K562 (cell line): ENCODE data around the gene MAD1L1. TPM values are rescaled to one million over a fixed set of nuclear protein-coding genes. Genes with fewer than 3 reads are reported as not detected.

Experiments used
- ATAC-seq: fragments of 200-7000 bp; cut with Tn5 transposase; 3 replicates; pipeline ENCODE4 v1.9.1; 2020; ENCODE audit warnings: moderate library complexity
- BruUV-seq: library from RNA; stranded (reverse); fragments of 400-500 nt; replicated peaks from 2 replicates; lab custom pipeline; 2021; lab: Mats Ljungman, UMichigan
- CTCF ChIA-PET: fragments of 300-600 bp; formaldehyde crosslinking; extraction: SDS; loops from one replicate; lab custom pipeline; 2021; ENCODE audit warnings: low intra/inter-chr PET ratio; lab: Yijun Ruan, JAX
- POLR2A ChIA-PET: fragments of 300-600, 350-650 bp; sonication (Branson Sonifier 250); formaldehyde crosslinking; extraction: SDS; loops from one replicate; lab custom pipeline; 2021; ENCODE audit warnings: antibody characterized with exemption, inconsistent platforms; lab: Yijun Ruan, JAX
- DNase-seq, 4 experiments: peaks; one replicate each; pipeline versions ENCODE4 v3.0.0 to v3.0.0-alpha.2; 2011 to 2018; ENCODE audit warnings: low spot score in 3 of 4, mixed read lengths in 3 of 4; ENCODE audit errors: extremely low read depth in 1 of 4
- FAIRE-seq: peaks from 2 replicates; lab custom pipeline; 2011; peaks lifted over from hg19 to GRCh38; lab: Jason Lieb, UNC
- H2AFZ ChIP-seq: 2 replicates; pipeline ENCODE4 v1.6.0; 2011; ENCODE audit warnings: low read depth, low read length, control low read depth, inconsistent platforms
- H3K27ac ChIP-seq: fragments of 200-600 bp; 3 replicates; pipeline ENCODE4 v1.8.0; 2011; ENCODE audit warnings: low read depth, mild to moderate bottlenecking, control low read depth, inconsistent platforms, low read length, moderate library complexity, mixed read lengths; ENCODE audit errors: extremely low read depth
- H3K27me3 ChIP-seq, 2 experiments: fragments of 300-600 bp in 1 of 2; 2 replicates in 1 of 2; 3 replicates in 1 of 2; pipeline versions ENCODE4 v1.6.0 to v1.8.0; 2011; ENCODE audit warnings: inconsistent platforms in 2 of 2, low read length in 2 of 2, mild to moderate bottlenecking in 1 of 2, mixed read lengths in 1 of 2, moderate library complexity in 1 of 2; ENCODE audit not compliant: control insufficient read depth in 2 of 2, insufficient read depth in 2 of 2
- H3K36me3 ChIP-seq: fragments of 300-600 bp; 3 replicates; pipeline ENCODE4 v1.8.0; 2011; ENCODE audit warnings: mild to moderate bottlenecking, low read length, inconsistent platforms; ENCODE audit not compliant: control insufficient read depth, insufficient read depth
- H3K4me1 ChIP-seq, 2 experiments: fragments of 200-600 bp in 1 of 2; replicated peaks in 1 of 2; 2 replicates in 1 of 2; 3 replicates in 1 of 2; pipeline versions ENCODE4 v1.5.1 to v1.8.0; 2011; ENCODE audit warnings: inconsistent platforms in 2 of 2, low read length in 2 of 2, mild to moderate bottlenecking in 1 of 2, mixed read lengths in 1 of 2, moderate library complexity in 1 of 2; ENCODE audit not compliant: control insufficient read depth in 2 of 2, insufficient read depth in 2 of 2
- H3K4me2 ChIP-seq: 2 replicates; pipeline ENCODE4 v1.6.1; 2011; ENCODE audit warnings: low read length, control low read depth, inconsistent platforms, mixed read lengths; ENCODE audit not compliant: insufficient read depth
- H3K4me3 ChIP-seq: fragments of 200-600 bp; sonication (generic), shearing (Covaris generic); 2 replicates; pipeline ENCODE4 v1.5.1; 2016; ENCODE audit warnings: control low read depth, inconsistent platforms
- H3K79me2 ChIP-seq: fragments of 200-600 bp; 3 replicates; pipeline ENCODE4 v1.8.0; 2011; ENCODE audit warnings: low read length, inconsistent platforms; ENCODE audit not compliant: control insufficient read depth, insufficient read depth
- H3K9ac ChIP-seq, 2 experiments: 2 replicates each; pipeline versions ENCODE4 v1.6.0 to v1.6.1; 2011; ENCODE audit warnings: low read depth in 2 of 2, low read length in 2 of 2, control low read depth in 1 of 2, inconsistent platforms in 1 of 2, mild to moderate bottlenecking in 1 of 2, mixed read lengths in 1 of 2; ENCODE audit not compliant: insufficient read depth in 1 of 2
- H3K9me1 ChIP-seq: one replicate; pipeline ENCODE4 v1.6.0; 2011; ENCODE audit warnings: inconsistent platforms, mild to moderate bottlenecking, low read length, moderate library complexity; ENCODE audit not compliant: control insufficient read depth, insufficient read depth
- H3K9me3 ChIP-seq: replicated peaks from 2 replicates; pipeline ENCODE4 v1.5.1; 2011; ENCODE audit warnings: low read depth, low read length, inconsistent platforms; ENCODE audit not compliant: control insufficient read depth, insufficient read depth
- H4K20me1 ChIP-seq: replicated peaks from 2 replicates; pipeline ENCODE4 v1.6.1; 2011; ENCODE audit warnings: low read length, inconsistent platforms, mixed read lengths; ENCODE audit not compliant: control insufficient read depth, insufficient read depth
- ARID3A ChIP-seq: IDR thresholded peaks from 2 replicates; pipeline ENCODE4 v1.6.1; 2012; ENCODE audit warnings: low read depth, low read length, improper control_type of control experiment, borderline replicate concordance
- EP400 ChIP-seq: fragments of 450-650 bp; IDR thresholded peaks from 2 replicates; pipeline ENCODE4 v1.6.1; 2017; ENCODE audit warnings: antibody characterized with exemption, mild to moderate bottlenecking, moderate library complexity
- KHSRP ChIP-seq: fragments of 450-650 bp; IDR thresholded peaks from 2 replicates; pipeline ENCODE4 v1.6.1; 2017
- RUNX1 ChIP-seq: sonication (generic); IDR thresholded peaks from 2 replicates; pipeline ENCODE4 v1.6.1; 2016; ENCODE audit warnings: antibody characterized with exemption, low read depth
- ZSCAN29 ChIP-seq: fragments of 450-650 bp; IDR thresholded peaks from 2 replicates; pipeline ENCODE4 v1.6.1; 2017
- WGBS: fragments of 100-300 bp; shearing (Covaris generic); methylation state at CpG from one replicate; pipeline ENCODE4 v1.1.6; 2016; ENCODE audit warnings: low coverage, mixed read lengths; ENCODE audit not compliant: insufficient coverage; ENCODE audit errors: missing lambda C conversion rate; 5-methylcytosine and 5-hydroxymethylcytosine counted together
- in situ Hi-C: fragments of 300-500 bp; cut with MboI; formaldehyde crosslinking; loops from 4 replicates; pipeline ENCODE4 v1.15.0; 2018; ENCODE audit warnings: inconsistent platforms, mixed read lengths
- intact Hi-C: fragments of 100-400 bp; cut with micrococcal nuclease; formaldehyde crosslinking; loops from 2 replicates; pipeline ENCODE4 v1.14.2; 2022
- polyA plus RNA-seq, 8 experiments: library from polyadenylated mRNA; depleted of rRNA in 4 of 8; stranded (reverse) in 5 of 8; unstranded in 3 of 8; fragments of >200 nt; fragmentation: Nextera tagmentation in 2 of 8; fragmentation: Illumina TruSeq in 1 of 8; extraction: Ambion mirVana in 2 of 8; extraction: Trizol in 1 of 8; gene quantifications; 2 replicates each; pipeline versions ENCODE4 v1.2.1 to v1.2.3, GENCODE V29; 2011 to 2014; ENCODE audit warnings: inconsistent platforms in 1 of 8, missing spikeins in 1 of 8
- total RNA-seq, 7 experiments: library from RNA; depleted of rRNA in 6 of 7; stranded (reverse); fragments of >200 nt in 6 of 7; fragmentation: Illumina TruSeq in 2 of 7; extraction: Trizol in 2 of 7; gene quantifications; 2 replicates each; pipeline versions ENCODE4 v1.2.1 to v1.2.3, GENCODE V29; 2011 to 2021; ENCODE audit warnings: low replicate concordance in 1 of 7

Gene MAD1L1
- total and polyA plus RNA-seq, 9 of the 15 experiments (the other 6 are each of a cell fraction or from before 2014, with no cell fraction given): 1.7 to 89.7 (median 18.0) TPM

DNA sequence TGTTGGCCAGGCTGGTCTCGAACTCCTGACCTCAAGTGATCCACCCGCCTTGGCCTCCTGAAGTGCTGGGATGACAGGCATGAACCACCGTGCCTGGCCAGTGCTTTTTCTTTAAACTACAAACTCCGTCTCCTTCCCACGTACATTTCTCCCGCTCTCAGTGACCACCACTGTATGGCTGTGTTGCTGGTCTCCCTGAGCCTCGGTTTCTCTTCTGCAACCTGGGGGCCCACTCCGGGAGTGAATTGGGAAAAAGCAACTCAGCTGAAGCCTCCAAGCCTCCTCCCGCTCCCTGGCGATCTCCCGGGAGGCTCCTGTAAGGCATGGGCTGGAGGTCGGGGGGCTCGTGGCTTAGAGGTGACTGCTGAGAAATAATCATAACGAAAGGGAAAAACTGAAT, 426.4 kb downstream of the MAD1L1 start:
- H3K27ac ChIP-seq: no peak overlapping the region
- H3K27me3 ChIP-seq: no peaks in the 10 kb centered on the region; a peak in 1 of 5 replicates
- no peak for FAIRE-seq
- TF ChIP-seq KHSRP: no peak
- TF ChIP-seq ZSCAN29: no peak
- no peak for TF ChIP-seq ARID3A
- TF ChIP-seq EP400: no peak
- TF ChIP-seq RUNX1: no peak
- DNase-seq: no peak
- H3K9me3 ChIP-seq: peaks cover 7% of the 10 kb centered on the region
- 0 out of 2 replicates have a peak overlapping the region, but pooled peaks have one; percentile 9 for H2AFZ ChIP-seq
- H4K20me1 ChIP-seq: no peaks in the 10 kb centered on the region
- in situ Hi-C loops: no loop called here
- POLR2A ChIA-PET: no interaction called here
- H3K4me3 ChIP-seq: no peak overlapping the region
- H3K9me1 ChIP-seq: no peaks in the 10 kb centered on the region
- no peaks in the 10 kb centered on the region for H3K36me3 ChIP-seq
- 39% methylated on average over 11 of the region's 14 CpGs for WGBS
- CTCF ChIA-PET: no interaction called here
- no TSS peak for BruUV-seq
- H3K4me2 ChIP-seq: no peak overlapping the region
- no peak overlapping the region for H3K9ac ChIP-seq
- peaks cover 0 to 22% of the 10 kb centered on the region in 2 experiments; a peak in 4 of 5 replicates for H3K4me1 ChIP-seq
- H3K79me2 ChIP-seq: no peaks in the 10 kb centered on the region
- ATAC-seq: no peak
- intact Hi-C loops: no loop called here
